Lower leg skin (tissue), 3 donors: ENCODE measurements around the gene NRF1.

Experiments used
- POLR2A ChIP-seq, 2 donors: fragments of 450-650 bp; IDR thresholded peaks; one replicate each; pipeline ENCODE4 v1.6.1; 2016 to 2017; ENCODE audit warnings: antibody characterized with exemption in 2 of 2, mild to moderate bottlenecking in 1 of 2, moderate library complexity in 1 of 2
- TF ChIP-seq, protein P1 (sequence below), 3 donors: fragments of 450-650 bp; IDR thresholded peaks; one replicate each; pipeline ENCODE4 v1.5.1; 2016; ENCODE audit warnings: antibody characterized with exemption in 3 of 3, mild to moderate bottlenecking in 3 of 3, moderate library complexity in 2 of 3

DNA sequence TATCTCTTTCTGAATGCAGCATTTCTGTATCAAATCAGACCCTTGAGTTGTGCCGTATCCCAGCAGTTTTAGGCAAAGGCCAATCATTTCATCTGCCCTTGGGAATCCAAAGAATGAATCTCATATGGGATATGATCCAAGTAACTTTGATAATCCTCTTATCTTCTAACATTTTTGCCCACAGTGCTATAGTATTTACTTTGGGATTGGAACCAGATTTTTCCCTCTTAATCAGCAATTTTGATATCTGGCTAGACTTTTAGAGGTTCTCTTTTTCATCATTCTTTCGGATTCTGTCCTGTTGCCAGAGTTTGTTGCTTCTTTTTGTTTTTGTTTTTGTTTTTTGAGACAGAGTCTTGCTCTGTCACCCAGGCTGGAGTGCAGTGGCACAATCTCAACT is 118.0 kb downstream of the NRF1 start:
- no peak for TF ChIP-seq POLR2A (IDR thresholded peaks at IDR 0.05)
- TF ChIP-seq, protein P1, sequence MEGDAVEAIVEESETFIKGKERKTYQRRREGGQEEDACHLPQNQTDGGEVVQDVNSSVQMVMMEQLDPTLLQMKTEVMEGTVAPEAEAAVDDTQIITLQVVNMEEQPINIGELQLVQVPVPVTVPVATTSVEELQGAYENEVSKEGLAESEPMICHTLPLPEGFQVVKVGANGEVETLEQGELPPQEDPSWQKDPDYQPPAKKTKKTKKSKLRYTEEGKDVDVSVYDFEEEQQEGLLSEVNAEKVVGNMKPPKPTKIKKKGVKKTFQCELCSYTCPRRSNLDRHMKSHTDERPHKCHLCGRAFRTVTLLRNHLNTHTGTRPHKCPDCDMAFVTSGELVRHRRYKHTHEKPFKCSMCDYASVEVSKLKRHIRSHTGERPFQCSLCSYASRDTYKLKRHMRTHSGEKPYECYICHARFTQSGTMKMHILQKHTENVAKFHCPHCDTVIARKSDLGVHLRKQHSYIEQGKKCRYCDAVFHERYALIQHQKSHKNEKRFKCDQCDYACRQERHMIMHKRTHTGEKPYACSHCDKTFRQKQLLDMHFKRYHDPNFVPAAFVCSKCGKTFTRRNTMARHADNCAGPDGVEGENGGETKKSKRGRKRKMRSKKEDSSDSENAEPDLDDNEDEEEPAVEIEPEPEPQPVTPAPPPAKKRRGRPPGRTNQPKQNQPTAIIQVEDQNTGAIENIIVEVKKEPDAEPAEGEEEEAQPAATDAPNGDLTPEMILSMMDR (IDR thresholded peaks at IDR 0.05): no peak
